H1 (cell line): Measurements from ENCODE around the gene ZNF366. TPM values are rescaled to one million over a fixed set of nuclear protein-coding genes. Genes with fewer than 3 reads are reported as not detected.

Source experiments
- CBX8 ChIP-seq: fragments of 300-800, 300-1000 bp; sonication (generic); IDR thresholded peaks from 2 replicates; pipeline ENCODE4 v1.7.1; 2016; ENCODE audit warnings: low read depth, low read length, borderline replicate concordance
- CHD2 ChIP-seq: IDR thresholded peaks from 2 replicates; pipeline ENCODE4 v1.6.1; 2012; ENCODE audit warnings: low read length, improper control_type of control experiment
- CTBP2 ChIP-seq: IDR thresholded peaks from 2 replicates; pipeline ENCODE4 v1.7.0; 2011; ENCODE audit warnings: borderline replicate concordance, mild to moderate bottlenecking, moderate library complexity, mixed read lengths, low read length; ENCODE audit not compliant: insufficient read depth, insufficient read length
- polyA plus RNA-seq, 7 experiments: library from polyadenylated mRNA; depleted of rRNA in 3 of 7; stranded (reverse) in 5 of 7; unstranded in 2 of 7; fragments of >200 nt in 5 of 7; fragments of 200-250 nt in 2 of 7; gene quantifications; 1 replicate in 5 of 7; 2 replicates in 1 of 7; 4 replicates in 1 of 7; pipeline versions ENCODE4 v1.2.1 to v1.2.3, GENCODE V29; 2011 to 2013; ENCODE audit warnings: missing spikeins in 2 of 7, mixed read lengths in 2 of 7
- total RNA-seq: library from RNA; stranded (reverse); fragmentation: NEBNext Ultra II Directional; extraction: Animal tissue kit (Norgen Biotek cat#: 25700); gene quantifications from 2 replicates; pipeline ENCODE4 v1.2.1, GENCODE V29; 2021
- TF ChIP-seq, protein P1 (sequence below): fragments of 300-600 bp; sonication (generic); IDR thresholded peaks from 2 replicates; pipeline ENCODE4 v1.7.1; 2012; ENCODE audit warnings: low read length, moderate library complexity, mild to moderate bottlenecking, inconsistent platforms; ENCODE audit not compliant: insufficient replicate concordance
- TF ChIP-seq, protein P2 (sequence below): IDR thresholded peaks from 2 replicates; pipeline ENCODE4 v1.6.1; 2012; ENCODE audit warnings: inconsistent platforms

ZNF366 gene
- total and polyA plus RNA-seq, 2 of the 8 experiments (the other 6 are each of a cell fraction or from before 2014, with no cell fraction given) = not detected

DNA sequence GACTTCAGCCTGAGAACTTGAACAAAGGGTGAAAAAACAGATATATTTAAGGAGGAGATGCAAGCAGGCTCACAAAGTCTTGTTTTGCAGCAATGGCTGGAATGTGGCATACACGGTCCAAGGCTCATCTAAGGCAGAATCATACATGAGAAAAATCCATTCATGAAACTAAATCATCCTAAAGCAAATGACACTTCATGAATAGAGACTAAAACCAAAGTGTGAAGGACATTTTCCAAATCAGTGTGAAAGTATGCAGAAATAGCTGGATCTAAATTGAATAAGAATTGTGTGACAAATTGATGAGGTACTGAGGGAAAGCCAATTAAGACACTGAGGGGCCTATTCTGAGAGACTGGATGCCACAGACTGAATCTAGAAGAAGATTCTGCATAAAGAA is 27.3 kb downstream of the ZNF366 start (continued):
- TF ChIP-seq, protein P1, sequence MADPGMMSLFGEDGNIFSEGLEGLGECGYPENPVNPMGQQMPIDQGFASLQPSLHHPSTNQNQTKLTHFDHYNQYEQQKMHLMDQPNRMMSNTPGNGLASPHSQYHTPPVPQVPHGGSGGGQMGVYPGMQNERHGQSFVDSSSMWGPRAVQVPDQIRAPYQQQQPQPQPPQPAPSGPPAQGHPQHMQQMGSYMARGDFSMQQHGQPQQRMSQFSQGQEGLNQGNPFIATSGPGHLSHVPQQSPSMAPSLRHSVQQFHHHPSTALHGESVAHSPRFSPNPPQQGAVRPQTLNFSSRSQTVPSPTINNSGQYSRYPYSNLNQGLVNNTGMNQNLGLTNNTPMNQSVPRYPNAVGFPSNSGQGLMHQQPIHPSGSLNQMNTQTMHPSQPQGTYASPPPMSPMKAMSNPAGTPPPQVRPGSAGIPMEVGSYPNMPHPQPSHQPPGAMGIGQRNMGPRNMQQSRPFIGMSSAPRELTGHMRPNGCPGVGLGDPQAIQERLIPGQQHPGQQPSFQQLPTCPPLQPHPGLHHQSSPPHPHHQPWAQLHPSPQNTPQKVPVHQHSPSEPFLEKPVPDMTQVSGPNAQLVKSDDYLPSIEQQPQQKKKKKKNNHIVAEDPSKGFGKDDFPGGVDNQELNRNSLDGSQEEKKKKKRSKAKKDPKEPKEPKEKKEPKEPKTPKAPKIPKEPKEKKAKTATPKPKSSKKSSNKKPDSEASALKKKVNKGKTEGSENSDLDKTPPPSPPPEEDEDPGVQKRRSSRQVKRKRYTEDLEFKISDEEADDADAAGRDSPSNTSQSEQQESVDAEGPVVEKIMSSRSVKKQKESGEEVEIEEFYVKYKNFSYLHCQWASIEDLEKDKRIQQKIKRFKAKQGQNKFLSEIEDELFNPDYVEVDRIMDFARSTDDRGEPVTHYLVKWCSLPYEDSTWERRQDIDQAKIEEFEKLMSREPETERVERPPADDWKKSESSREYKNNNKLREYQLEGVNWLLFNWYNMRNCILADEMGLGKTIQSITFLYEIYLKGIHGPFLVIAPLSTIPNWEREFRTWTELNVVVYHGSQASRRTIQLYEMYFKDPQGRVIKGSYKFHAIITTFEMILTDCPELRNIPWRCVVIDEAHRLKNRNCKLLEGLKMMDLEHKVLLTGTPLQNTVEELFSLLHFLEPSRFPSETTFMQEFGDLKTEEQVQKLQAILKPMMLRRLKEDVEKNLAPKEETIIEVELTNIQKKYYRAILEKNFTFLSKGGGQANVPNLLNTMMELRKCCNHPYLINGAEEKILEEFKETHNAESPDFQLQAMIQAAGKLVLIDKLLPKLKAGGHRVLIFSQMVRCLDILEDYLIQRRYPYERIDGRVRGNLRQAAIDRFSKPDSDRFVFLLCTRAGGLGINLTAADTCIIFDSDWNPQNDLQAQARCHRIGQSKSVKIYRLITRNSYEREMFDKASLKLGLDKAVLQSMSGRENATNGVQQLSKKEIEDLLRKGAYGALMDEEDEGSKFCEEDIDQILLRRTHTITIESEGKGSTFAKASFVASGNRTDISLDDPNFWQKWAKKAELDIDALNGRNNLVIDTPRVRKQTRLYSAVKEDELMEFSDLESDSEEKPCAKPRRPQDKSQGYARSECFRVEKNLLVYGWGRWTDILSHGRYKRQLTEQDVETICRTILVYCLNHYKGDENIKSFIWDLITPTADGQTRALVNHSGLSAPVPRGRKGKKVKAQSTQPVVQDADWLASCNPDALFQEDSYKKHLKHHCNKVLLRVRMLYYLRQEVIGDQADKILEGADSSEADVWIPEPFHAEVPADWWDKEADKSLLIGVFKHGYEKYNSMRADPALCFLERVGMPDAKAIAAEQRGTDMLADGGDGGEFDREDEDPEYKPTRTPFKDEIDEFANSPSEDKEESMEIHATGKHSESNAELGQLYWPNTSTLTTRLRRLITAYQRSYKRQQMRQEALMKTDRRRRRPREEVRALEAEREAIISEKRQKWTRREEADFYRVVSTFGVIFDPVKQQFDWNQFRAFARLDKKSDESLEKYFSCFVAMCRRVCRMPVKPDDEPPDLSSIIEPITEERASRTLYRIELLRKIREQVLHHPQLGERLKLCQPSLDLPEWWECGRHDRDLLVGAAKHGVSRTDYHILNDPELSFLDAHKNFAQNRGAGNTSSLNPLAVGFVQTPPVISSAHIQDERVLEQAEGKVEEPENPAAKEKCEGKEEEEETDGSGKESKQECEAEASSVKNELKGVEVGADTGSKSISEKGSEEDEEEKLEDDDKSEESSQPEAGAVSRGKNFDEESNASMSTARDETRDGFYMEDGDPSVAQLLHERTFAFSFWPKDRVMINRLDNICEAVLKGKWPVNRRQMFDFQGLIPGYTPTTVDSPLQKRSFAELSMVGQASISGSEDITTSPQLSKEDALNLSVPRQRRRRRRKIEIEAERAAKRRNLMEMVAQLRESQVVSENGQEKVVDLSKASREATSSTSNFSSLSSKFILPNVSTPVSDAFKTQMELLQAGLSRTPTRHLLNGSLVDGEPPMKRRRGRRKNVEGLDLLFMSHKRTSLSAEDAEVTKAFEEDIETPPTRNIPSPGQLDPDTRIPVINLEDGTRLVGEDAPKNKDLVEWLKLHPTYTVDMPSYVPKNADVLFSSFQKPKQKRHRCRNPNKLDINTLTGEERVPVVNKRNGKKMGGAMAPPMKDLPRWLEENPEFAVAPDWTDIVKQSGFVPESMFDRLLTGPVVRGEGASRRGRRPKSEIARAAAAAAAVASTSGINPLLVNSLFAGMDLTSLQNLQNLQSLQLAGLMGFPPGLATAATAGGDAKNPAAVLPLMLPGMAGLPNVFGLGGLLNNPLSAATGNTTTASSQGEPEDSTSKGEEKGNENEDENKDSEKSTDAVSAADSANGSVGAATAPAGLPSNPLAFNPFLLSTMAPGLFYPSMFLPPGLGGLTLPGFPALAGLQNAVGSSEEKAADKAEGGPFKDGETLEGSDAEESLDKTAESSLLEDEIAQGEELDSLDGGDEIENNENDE = no peak
- TF ChIP-seq CTBP2 (no peak), CBX8 (no peak), CHD2 (no peak)
- TF ChIP-seq, protein P2, sequence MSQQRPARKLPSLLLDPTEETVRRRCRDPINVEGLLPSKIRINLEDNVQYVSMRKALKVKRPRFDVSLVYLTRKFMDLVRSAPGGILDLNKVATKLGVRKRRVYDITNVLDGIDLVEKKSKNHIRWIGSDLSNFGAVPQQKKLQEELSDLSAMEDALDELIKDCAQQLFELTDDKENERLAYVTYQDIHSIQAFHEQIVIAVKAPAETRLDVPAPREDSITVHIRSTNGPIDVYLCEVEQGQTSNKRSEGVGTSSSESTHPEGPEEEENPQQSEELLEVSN = no peak
